ENCODE data around the gene UTF1. TPM values are rescaled to one million over a fixed set of nuclear protein-coding genes. Genes with fewer than 3 reads are reported as not detected.
"Not testable (repeated sequence)": the region's sequence is repeated elsewhere in the genome, so short reads cannot be mapped to it uniquely, and the experiment has no call there.

Gene UTF1
- polyA plus RNA-seq, 1 donor, result not detected

GRCh38 chr10:133229265-133230043, 563 bp upstream of the UTF1 start:
- DNase-seq, result no peak

GRCh38 chr10:133230387-133231195, 574 bp downstream of the UTF1 start:
- no peak for DNase-seq

DNA sequence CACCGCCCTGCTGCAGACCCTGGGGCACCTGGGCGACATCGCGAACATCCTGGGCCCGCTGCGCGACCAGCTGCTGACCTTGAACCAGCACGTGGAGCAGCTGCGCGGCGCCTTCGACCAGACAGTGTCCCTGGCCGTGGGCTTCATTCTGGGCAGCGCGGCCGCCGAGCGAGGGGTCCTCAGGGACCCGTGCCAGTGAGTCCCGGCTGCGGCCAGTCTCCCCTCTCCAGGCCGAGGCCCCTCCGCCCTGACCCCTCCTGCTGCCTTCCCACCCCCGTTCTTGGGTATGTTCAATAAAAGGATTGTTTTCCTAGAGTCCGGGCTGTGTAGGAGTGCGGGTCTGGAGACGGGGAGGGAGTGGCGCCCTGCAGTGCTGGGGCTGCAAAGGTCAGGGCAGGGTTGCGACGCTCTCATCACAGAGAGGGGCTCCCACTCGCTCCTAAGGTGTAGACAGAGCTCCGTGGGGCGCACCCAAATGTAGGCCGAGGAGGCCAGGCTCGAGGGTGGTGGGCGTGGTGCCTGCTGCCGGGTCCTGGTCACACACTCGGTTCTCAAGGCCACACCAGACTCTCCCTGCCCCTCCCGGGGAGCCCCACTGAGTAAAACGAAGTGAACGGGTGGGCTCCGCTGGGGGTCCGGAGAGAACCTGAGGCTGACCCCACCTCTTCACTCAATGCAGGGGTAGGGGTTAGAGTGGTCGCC, 1.4 kb downstream of the UTF1 start:
- DNase-seq, result no peak

DNA sequence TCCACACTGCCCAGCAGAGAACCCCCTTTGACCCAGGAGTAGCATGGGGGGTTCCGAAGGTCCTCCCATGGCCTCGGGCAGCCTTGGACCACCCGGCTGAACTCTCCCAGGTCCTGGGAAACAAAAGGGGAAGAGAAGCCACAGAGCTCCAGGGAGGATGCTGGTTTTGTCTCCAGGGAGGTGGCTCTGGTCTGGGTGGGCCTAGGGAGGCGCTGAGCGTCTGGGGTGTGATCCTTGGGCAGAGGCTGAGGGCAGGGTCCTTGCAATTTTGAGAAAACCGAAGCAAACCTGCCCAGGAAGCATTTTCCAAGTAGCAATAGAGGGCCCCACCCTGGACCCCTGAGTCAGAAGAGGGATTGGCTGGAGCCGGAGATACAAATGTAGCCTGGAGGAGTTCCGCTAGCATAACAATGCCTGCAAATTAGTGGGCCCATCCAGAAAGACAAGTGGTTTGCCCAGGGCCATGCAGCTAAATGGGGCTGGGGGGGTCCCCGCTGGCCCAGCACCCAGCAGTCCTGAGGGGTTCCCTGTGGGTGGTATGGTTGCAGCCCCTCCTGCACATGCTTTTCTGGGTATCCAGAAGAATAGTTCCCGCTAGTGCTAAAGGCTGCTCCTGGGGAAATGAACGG, 2.0 kb downstream of the UTF1 start:
- no peak for DNase-seq

GRCh38 chr10:133234796-133235195, 4.8 kb downstream of the UTF1 start:
- DNase-seq, result not testable (repeated sequence)

- DNase-seq, result no peak
These were observed 5.3 kb downstream of the UTF1 start for GRCh38 chr10:133235265-133235855.

GRCh38 chr10:133235932-133236331, 5.9 kb downstream of the UTF1 start:
- no peak for DNase-seq

GRCh38 chr10:133236401-133237240, 6.6 kb downstream of the UTF1 start:
- DNase-seq, result no peak

DNA sequence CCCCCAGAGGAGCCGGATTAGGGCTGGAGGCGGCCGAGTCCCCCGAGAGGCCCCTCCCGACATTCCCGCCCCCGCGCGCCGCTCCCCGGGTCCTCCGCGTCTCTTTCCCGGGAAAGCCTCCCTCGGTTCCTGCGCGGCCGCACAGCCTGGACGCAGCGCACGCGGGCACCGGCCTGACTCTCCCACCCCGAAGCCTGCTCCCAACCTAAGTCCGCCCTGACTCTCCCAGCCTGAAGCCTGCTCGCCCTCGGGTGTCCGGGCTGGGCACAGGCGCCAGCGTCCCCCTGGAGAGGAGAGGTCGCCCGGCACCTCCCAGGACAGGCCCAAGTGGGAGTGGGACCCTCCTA, 7.2 kb downstream of the UTF1 start:
- DNase-seq, result no peak

- no peak for DNase-seq
These were observed 7.8 kb downstream of the UTF1 start, which contains the start of gene VENTX for GRCh38 chr10:133237588-133238465. VENTX (plus strand) TSS chr10:133237855; CDS start chr10:133237915, 60 bp downstream.

GRCh38 chr10:133238466-133238804, 8.4 kb downstream of the UTF1 start:
- DNase-seq, result no peak

GRCh38 chr10:133239990-133240389, 10.0 kb downstream of the UTF1 start:
- no peak for DNase-seq

DNA sequence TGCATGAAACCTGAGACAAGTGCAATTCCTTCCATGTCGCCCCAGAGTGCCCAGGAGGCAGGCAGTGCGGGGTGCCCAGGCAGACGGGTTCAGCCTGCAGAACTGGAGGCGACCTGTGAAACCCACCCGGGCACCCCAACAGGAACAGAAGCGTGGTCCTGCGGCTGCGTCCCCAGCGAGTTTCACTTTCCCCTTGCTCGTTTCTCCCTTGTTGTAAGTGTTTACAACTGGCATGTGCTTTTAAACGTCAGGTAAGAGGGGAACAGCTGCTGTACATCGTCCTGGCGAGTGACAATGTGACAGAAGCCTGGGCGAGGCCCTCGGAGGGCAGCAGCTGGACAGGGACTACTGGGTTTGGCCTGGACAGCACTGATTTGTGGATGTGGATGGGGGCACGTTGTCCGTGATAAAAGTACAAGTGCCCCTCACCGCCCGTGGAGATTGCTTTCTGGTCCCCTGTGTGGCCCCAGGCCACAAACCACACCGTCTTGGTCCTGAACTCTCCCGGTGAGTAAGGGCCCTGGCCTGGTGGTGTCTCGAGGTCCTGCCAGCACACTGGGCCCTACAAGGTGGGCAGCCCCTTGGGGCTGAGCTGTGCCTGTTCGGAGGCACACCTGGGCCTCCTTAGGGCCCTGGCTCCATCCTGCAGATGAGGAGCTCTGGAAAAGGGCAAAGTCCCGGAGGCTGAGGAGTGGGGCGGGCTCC, 11.6 kb downstream of the UTF1 start:
- no peak for DNase-seq

- DNase-seq, result no peak
These were observed 12.8 kb downstream of the UTF1 start for GRCh38 chr10:133242611-133243356.

- no peak for DNase-seq
These were observed 13.6 kb downstream of the UTF1 start for GRCh38 chr10:133243593-133243992.

DNA sequence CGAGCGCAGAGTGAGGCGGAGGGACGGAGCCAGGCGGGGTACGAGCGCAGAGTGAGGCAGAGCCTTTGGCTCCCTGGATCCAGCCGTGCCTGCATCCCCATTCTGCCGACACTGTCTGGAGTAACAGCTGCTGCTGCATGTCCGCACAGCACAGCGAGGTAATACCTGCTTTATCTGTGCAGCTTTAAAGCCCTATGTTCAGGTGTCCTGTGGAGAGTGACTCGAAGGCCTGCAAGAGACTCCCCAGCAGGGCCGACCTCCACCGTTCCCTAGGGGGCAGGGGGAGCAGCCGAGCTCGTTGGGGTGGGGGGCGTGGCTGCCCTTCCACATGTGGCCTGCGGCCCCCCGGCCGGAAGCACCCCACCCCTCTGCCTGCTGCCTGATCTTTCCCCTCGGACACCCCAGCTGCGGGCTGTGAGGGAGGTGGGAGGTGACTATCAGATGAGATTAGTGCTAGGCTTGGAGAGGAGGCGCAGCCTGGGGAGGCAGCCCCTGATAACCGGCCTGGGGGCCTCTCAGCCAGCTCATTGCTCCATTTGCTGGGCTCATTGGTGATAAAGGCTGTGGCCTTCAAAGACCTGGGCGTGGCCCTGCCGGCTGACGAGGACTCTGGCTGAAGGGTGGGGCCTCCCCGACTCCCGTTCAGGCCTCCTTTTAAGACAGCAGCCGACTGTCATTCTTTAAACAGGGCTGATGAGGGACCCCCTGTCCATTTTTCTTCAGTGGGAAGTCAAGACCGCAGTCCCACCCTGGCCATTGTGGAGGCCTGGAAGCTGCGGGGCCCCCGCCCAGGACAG, 15.6 kb downstream of the UTF1 start:
- no peak for DNase-seq

- no peak for DNase-seq
These were observed 16.2 kb downstream of the UTF1 start for GRCh38 chr10:133246236-133246626.

DNA sequence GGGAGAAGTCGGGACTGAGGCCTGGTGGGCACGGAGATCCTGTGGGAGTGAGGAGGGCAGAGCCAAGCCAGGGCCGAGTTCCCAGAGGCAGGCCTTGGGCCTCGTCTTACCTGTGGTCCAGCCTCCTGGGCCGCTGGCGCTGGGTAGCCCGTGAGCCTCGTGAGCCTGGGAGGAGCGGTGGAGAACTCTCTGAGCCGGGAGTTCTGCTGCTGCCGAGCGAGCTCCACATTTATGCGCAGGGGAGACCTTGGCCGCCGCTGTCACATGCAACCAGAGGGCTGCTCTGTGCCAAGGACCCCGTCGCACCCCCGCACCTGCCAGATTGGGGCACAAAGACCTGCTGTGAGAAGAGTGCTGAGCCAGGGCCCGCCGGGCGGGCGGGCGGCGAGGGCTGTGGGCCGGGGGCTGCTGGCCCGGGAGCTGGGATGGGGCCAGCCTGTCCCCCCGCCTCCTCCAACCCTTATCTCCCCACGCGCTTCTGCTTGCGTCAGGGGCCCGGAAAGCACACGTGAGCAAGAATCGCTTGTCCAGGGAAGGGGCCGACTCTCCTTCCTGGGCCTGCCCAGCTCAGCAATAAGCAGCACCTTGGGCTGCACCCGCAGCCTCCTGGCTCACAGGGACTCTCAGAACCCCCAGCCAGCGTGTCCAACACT, 17.8 kb downstream of the UTF1 start:
- DNase-seq, result no peak

All from hindlimb muscle (tissue), 1 donor.